KMS-11 (cell line): ENCODE measurements around the gene ZNF655.

Source experiments
- H2AFZ ChIP-seq: fragments of 200-600 bp; sonication (generic); 2 replicates; pipeline ENCODE4 v1.6.1; 2016; ENCODE audit warnings: antibody characterized with exemption, mixed run types, low read depth
- H3K27ac ChIP-seq: fragments of 200-600 bp; sonication (generic); 2 replicates; pipeline ENCODE4 v1.6.1; 2016; ENCODE audit warnings: mild to moderate bottlenecking, mixed run types
- H3K27me3 ChIP-seq: fragments of 200-600 bp; sonication (generic); 2 replicates; pipeline ENCODE4 v1.6.1; 2017; ENCODE audit warnings: mild to moderate bottlenecking, low read depth, mixed run types, moderate library complexity; ENCODE audit not compliant: insufficient read depth
- H3K36me3 ChIP-seq: fragments of 200-600 bp; sonication (generic); 2 replicates; pipeline ENCODE4 v1.6.1; 2017; ENCODE audit warnings: mild to moderate bottlenecking, mixed run types; ENCODE audit not compliant: insufficient read depth
- H3K4me1 ChIP-seq: fragments of 200-600 bp; sonication (generic); 2 replicates; pipeline ENCODE4 v1.6.1; 2016; ENCODE audit warnings: mild to moderate bottlenecking, low read depth, mixed run types; ENCODE audit not compliant: poor library complexity, severe bottlenecking
- H3K4me2 ChIP-seq: fragments of 200-600 bp; sonication (generic); 2 replicates; pipeline ENCODE4 v1.7.0; 2016; ENCODE audit warnings: mild to moderate bottlenecking, mixed run types
- H3K4me3 ChIP-seq: fragments of 200-600 bp; sonication (generic); IDR thresholded peaks from 2 replicates; pipeline ENCODE4 v1.6.1; 2017; ENCODE audit warnings: low read depth, low read length, mixed read lengths; ENCODE audit not compliant: insufficient read depth
- H3K79me2 ChIP-seq: fragments of 200-600 bp; sonication (generic); 2 replicates; pipeline ENCODE4 v1.6.1; 2016; ENCODE audit warnings: low read depth, mixed run types; ENCODE audit not compliant: insufficient read depth
- H3K9ac ChIP-seq: fragments of 200-600 bp; sonication (generic); 2 replicates; pipeline ENCODE4 v1.6.1; 2016; ENCODE audit warnings: mild to moderate bottlenecking, mixed run types
- H4K20me1 ChIP-seq: fragments of 200-600 bp; sonication (generic); 2 replicates; pipeline ENCODE4 v1.6.1; 2016; ENCODE audit warnings: mild to moderate bottlenecking, mixed run types; ENCODE audit not compliant: insufficient read depth
- TF ChIP-seq, protein P1 (sequence below): fragments of 200-600 bp; sonication (generic); conservative IDR thresholded peaks from 2 replicates; pipeline ENCODE4 v1.6.1; 2017; ENCODE audit warnings: low read depth, mild to moderate bottlenecking, antibody characterized with exemption, low read length, moderate library complexity, mixed read lengths

The ZNF655 gene

DNA sequence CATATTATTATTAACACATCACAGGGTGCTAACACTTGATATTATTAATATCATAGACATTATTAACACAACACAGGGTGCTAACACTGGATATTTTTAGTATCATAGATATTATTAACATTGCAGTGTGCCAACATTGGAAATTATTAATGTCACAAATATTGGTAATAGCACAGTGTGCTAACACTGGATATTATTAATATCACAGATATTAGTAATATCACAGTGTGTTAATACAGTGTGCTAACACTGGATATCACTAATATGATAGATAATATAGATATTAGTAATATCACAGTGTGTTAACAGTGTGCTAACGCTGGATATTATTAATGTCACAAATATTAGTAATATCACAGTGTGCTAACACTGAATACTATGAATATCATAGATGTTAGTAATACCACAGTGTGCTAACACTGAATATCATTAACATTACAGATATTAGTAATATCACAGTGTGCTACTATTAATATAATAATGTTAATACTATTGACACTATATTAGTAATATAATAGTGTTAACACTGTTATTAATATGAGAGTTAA is 38.0 kb downstream of the ZNF655 start:
- Histone ChIP-seq H3K4me2 (no peak overlapping the region), H3K27me3 (no peaks in the 10 kb centered on the region), H3K79me2 (no peaks in the 10 kb centered on the region), H3K9ac (no peak overlapping the region), H2AFZ (no peak overlapping the region), H4K20me1 (no peaks in the 10 kb centered on the region), H3K4me1 (no peaks in the 10 kb centered on the region), H3K4me3 (no peak overlapping the region), H3K27ac (no peak overlapping the region), H3K36me3 (no peaks in the 10 kb centered on the region)
- TF ChIP-seq, protein P1, sequence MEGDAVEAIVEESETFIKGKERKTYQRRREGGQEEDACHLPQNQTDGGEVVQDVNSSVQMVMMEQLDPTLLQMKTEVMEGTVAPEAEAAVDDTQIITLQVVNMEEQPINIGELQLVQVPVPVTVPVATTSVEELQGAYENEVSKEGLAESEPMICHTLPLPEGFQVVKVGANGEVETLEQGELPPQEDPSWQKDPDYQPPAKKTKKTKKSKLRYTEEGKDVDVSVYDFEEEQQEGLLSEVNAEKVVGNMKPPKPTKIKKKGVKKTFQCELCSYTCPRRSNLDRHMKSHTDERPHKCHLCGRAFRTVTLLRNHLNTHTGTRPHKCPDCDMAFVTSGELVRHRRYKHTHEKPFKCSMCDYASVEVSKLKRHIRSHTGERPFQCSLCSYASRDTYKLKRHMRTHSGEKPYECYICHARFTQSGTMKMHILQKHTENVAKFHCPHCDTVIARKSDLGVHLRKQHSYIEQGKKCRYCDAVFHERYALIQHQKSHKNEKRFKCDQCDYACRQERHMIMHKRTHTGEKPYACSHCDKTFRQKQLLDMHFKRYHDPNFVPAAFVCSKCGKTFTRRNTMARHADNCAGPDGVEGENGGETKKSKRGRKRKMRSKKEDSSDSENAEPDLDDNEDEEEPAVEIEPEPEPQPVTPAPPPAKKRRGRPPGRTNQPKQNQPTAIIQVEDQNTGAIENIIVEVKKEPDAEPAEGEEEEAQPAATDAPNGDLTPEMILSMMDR, result no peak

GRCh38 chr7:99597762-99598501 is 39.5 kb downstream of the ZNF655 start, which contains the start of gene TMEM225B:
TMEM225B (plus strand) TSS chr7:99598267; CDS start chr7:99604389, 6,122 bp downstream.
- Histone ChIP-seq H3K4me3 (no peak within 1 kb of the TSS), H3K27ac (no peak within 1 kb of the TSS), H3K4me2 (no peak within 1 kb of the TSS), H3K27me3 (no peaks in the 10 kb centered on the region), H3K36me3 (no peaks in the 10 kb centered on the region), H2AFZ (no peak within 1 kb of the TSS), H3K4me1 (no peaks in the 10 kb centered on the region), H3K79me2 (no peaks in the 10 kb centered on the region), H3K9ac (no peak within 1 kb of the TSS), H4K20me1 (no peaks in the 10 kb centered on the region)
- TF ChIP-seq, protein P1, result no peak

DNA sequence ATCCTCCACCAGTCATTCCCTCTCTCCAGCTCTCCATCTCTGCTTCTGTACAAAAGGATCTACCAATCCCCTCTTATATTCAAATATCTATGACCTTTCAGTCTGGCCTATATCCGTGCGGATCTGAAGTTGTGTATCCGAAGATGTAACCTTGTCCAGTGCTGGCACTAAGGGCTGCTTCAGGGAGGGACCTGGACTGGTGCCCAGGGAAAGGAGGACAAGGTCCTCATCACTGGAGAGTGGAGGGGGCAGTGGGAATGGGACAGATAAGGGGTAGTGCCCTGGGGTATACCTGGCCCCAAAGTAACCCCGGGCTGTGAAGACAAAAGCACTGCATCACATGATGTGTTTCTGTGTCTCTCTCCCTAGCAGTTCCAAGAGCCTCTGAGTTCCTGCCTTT is 41.4 kb downstream of the ZNF655 start:
- Histone ChIP-seq H3K4me1 (no peaks in the 10 kb centered on the region), H3K4me3 (no peak overlapping the region), H3K36me3 (no peaks in the 10 kb centered on the region), H4K20me1 (no peaks in the 10 kb centered on the region), H3K27ac (no peak overlapping the region), H3K9ac (no peak overlapping the region), H2AFZ (no peak overlapping the region), H3K4me2 (no peak overlapping the region), H3K27me3 (no peaks in the 10 kb centered on the region), H3K79me2 (no peaks in the 10 kb centered on the region)
- TF ChIP-seq, protein P1, result no peak

DNA sequence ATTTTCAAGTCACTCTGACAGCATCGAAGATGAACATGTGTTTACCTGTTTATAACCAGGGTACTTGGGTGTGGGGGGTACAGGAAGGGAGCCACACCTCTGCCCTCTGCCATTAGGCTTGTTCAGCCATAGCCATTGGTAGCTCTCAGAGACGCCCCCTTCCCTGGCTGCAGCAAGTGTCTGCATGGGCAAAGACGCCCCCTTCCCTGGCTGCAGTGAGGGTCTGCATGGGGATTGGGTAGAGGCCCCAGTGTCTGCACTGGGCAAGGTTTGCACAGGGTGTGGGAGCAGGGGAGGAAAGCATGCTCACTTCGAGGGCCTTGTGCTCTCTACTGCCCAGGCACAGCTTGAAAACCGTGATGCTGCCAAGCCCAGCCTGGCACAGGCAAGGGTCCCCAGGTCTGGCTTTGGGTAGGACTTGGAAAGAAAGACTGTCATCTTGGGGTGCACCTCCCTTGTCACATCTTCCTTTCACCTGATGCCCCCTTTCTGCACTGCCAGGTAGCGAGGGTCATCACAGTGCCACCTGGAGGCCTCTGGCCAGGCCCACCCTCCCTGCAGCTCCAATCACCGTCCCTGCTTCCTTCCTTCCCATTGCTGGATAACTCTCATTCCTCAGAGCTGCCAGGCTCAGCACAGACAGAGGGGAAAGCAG is 43.3 kb downstream of the ZNF655 start:
- no peaks in the 10 kb centered on the region for H3K79me2 ChIP-seq
- no peak overlapping the region for H3K27ac ChIP-seq
- H4K20me1 ChIP-seq, result no peaks in the 10 kb centered on the region
- H3K4me1 ChIP-seq, result no peaks in the 10 kb centered on the region
- H2AFZ ChIP-seq, result no peak overlapping the region
- no peak overlapping the region for H3K4me3 ChIP-seq
- TF ChIP-seq, protein P1, result no peak
- no peaks in the 10 kb centered on the region for H3K36me3 ChIP-seq
- H3K9ac ChIP-seq, result no peak overlapping the region
- H3K27me3 ChIP-seq, result no peaks in the 10 kb centered on the region
- no peak overlapping the region for H3K4me2 ChIP-seq
